ENCODE measurements around the gene ZNF280D.

The ZNF280D gene

GRCh38 chr15:56760186-56760585 lies 26.9 kb upstream of the ZNF280D start:
- no peak for DNase-seq (ENCODE audit: extremely low read depth, low read depth)
- no peak for TF ChIP-seq CTCF (IDR thresholded peaks at IDR 0.05; ENCODE audit: low read depth, low read length)

GRCh38 chr15:56759450-56759845 lies 26.1 kb upstream of the ZNF280D start:
- TF ChIP-seq CTCF (IDR thresholded peaks at IDR 0.05; ENCODE audit: low read depth, low read length), result no peak
- DNase-seq (ENCODE audit: extremely low read depth, low read depth), result peak; percentile 77

GRCh38 chr15:56758770-56759449 lies 25.6 kb upstream of the ZNF280D start:
- DNase-seq (ENCODE audit: extremely low read depth, low read depth), result no peak
- no peak for TF ChIP-seq CTCF (IDR thresholded peaks at IDR 0.05; ENCODE audit: low read depth, low read length)

GRCh38 chr15:56757875-56758274 lies 24.6 kb upstream of the ZNF280D start:
- TF ChIP-seq CTCF (IDR thresholded peaks at IDR 0.05; ENCODE audit: low read depth, low read length), result no peak
- no peak for DNase-seq (ENCODE audit: extremely low read depth, low read depth)

GRCh38 chr15:56754772-56755370 lies 21.6 kb upstream of the ZNF280D start:
- DNase-seq (ENCODE audit: extremely low read depth, low read depth), result no peak
- TF ChIP-seq CTCF (IDR thresholded peaks at IDR 0.05; ENCODE audit: low read depth, low read length), result no peak

- no peak for DNase-seq (ENCODE audit: extremely low read depth, low read depth)
- no peak for TF ChIP-seq CTCF (IDR thresholded peaks at IDR 0.05; ENCODE audit: low read depth, low read length)
Measured at GRCh38 chr15:56752986-56753385, 19.7 kb upstream of the ZNF280D start.

- no peak for DNase-seq (ENCODE audit: extremely low read depth, low read depth)
- no peak for TF ChIP-seq CTCF (IDR thresholded peaks at IDR 0.05; ENCODE audit: low read depth, low read length)
Measured at GRCh38 chr15:56749982-56750381, 16.7 kb upstream of the ZNF280D start.
